ENCODE data around the gene SRGN. TPM values are rescaled to one million over a fixed set of nuclear protein-coding genes. Genes with fewer than 3 reads are reported as not detected.
A peak's percentile ranks its signal among the peaks of the same experiment; 100 is the strongest.

The SRGN gene
- total and polyA plus RNA-seq, 5 experiments from 2014 or later: 70.7 to 301 (median 80.3) TPM

- Mint-ChIP-seq H3K27ac (peak overlapping the region in 6 of 10 donors; percentile 3 to 81 (median 36)), H3K4me1 (peaks cover 5 to 62% (median 20%) of the 10 kb centered on the region in 4 donors), H3K27me3 (no peaks in the 10 kb centered on the region), H3K9me3 (no peaks in the 10 kb centered on the region), H3K36me3 (no peaks in the 10 kb centered on the region), H3K4me3 (no peak overlapping the region)
- POLR2A ChIA-PET: no interaction called here
- DNase-seq (no peak), ATAC-seq (no peak)
Observed at GRCh38 chr10:69051710-69052487, 36.0 kb upstream of the SRGN start.

- Mint-ChIP-seq H3K9me3 (no peaks in the 10 kb centered on the region), H3K27me3 (no peaks in the 10 kb centered on the region), H3K36me3 (no peaks in the 10 kb centered on the region), H3K27ac (peak overlapping the region in 2 of 10 donors; percentile 20 to 41), H3K4me1 (peaks cover 10 to 63% (median 29%) of the 10 kb centered on the region in 4 donors), H3K4me3 (no peak overlapping the region)
- ATAC-seq: no peak
- DNase-seq: no peak
- POLR2A ChIA-PET: no interaction called here
Observed at GRCh38 chr10:69052736-69053135, 35.2 kb upstream of the SRGN start.

- peak overlapping the region in 2 of 10 donors; percentile 2 to 5 for H3K4me3 Mint-ChIP-seq
- ATAC-seq (no peak), DNase-seq (no peak)
- H3K9me3 Mint-ChIP-seq: no peaks in the 10 kb centered on the region
- peaks cover 10 to 58% (median 35%) of the 10 kb centered on the region in 4 donors for H3K4me1 Mint-ChIP-seq
- peak overlapping the region in 5 of 10 donors; percentile 3 to 69 (median 39) for H3K27ac Mint-ChIP-seq
- no peaks in the 10 kb centered on the region for H3K27me3 Mint-ChIP-seq
- H3K36me3 Mint-ChIP-seq: no peaks in the 10 kb centered on the region
- POLR2A ChIA-PET: no interaction called here
Observed at GRCh38 chr10:69055241-69055640, 32.7 kb upstream of the SRGN start.

GRCh38 chr10:69056129-69056528 is 31.8 kb upstream of the SRGN start:
- no peaks in the 10 kb centered on the region for H3K9me3 Mint-ChIP-seq
- H3K4me1 Mint-ChIP-seq: peaks cover 10 to 60% (median 36%) of the 10 kb centered on the region in 4 donors
- H3K27ac Mint-ChIP-seq: peak overlapping the region in 4 of 10 donors; percentile 45 to 73 (median 66)
- no peak overlapping the region for H3K4me3 Mint-ChIP-seq
- POLR2A ChIA-PET: no interaction called here
- ATAC-seq: no peak
- DNase-seq: no peak
- H3K27me3 Mint-ChIP-seq: no peaks in the 10 kb centered on the region
- H3K36me3 Mint-ChIP-seq: no peaks in the 10 kb centered on the region

- Mint-ChIP-seq H3K36me3 (no peaks in the 10 kb centered on the region), H3K27me3 (no peaks in the 10 kb centered on the region), H3K4me3 (peak overlapping the region in 4 of 10 donors; percentile 16 to 52 (median 38)), H3K9me3 (no peaks in the 10 kb centered on the region), H3K27ac (peak overlapping the region in 7 of 10 donors; percentile 35 to 82 (median 64)), H3K4me1 (peaks cover 10 to 60% (median 41%) of the 10 kb centered on the region in 4 donors)
- POLR2A ChIA-PET: interaction anchor here (0.6 kb wide), 1 partner anchor 443 kb away, joined by 4 read pairs; no protein-coding TSS in a partner anchor
- ATAC-seq (no peak), DNase-seq (no peak)
Observed at GRCh38 chr10:69056536-69057260, 31.2 kb upstream of the SRGN start.

- no peak for ATAC-seq
- H3K27ac Mint-ChIP-seq: peak overlapping the region; percentile 40 to 84 (median 72)
- DNase-seq: no peak
- H3K4me3 Mint-ChIP-seq: peak overlapping the region in 5 of 10 donors; percentile 16 to 53 (median 42)
- peaks cover 11 to 64% (median 48%) of the 10 kb centered on the region in 4 donors for H3K4me1 Mint-ChIP-seq
- POLR2A ChIA-PET: interaction anchor here (0.6 kb wide), 1 partner anchor 444 kb away, joined by 4 read pairs; no protein-coding TSS in a partner anchor
- no peaks in the 10 kb centered on the region for H3K36me3 Mint-ChIP-seq
- H3K9me3 Mint-ChIP-seq: no peaks in the 10 kb centered on the region
- no peaks in the 10 kb centered on the region for H3K27me3 Mint-ChIP-seq
Observed at GRCh38 chr10:69057261-69057950, 30.5 kb upstream of the SRGN start.

- ATAC-seq (no peak), DNase-seq (no peak)
- Mint-ChIP-seq H3K27ac (peak overlapping the region in 5 of 10 donors; percentile 40 to 84 (median 74)), H3K4me3 (peak overlapping the region in 2 of 10 donors; percentile 37 to 53), H3K9me3 (no peaks in the 10 kb centered on the region), H3K27me3 (no peaks in the 10 kb centered on the region), H3K4me1 (peaks cover 11 to 60% (median 48%) of the 10 kb centered on the region in 4 donors), H3K36me3 (no peaks in the 10 kb centered on the region)
- POLR2A ChIA-PET: no interaction called here
Observed at GRCh38 chr10:69057951-69058297, 30.0 kb upstream of the SRGN start.

GRCh38 chr10:69060127-69060798 is 27.6 kb upstream of the SRGN start:
- Mint-ChIP-seq H3K36me3 (no peaks in the 10 kb centered on the region), H3K9me3 (no peaks in the 10 kb centered on the region), H3K27ac (no peak overlapping the region), H3K4me1 (peaks cover 11 to 59% (median 43%) of the 10 kb centered on the region in 4 donors), H3K27me3 (no peaks in the 10 kb centered on the region), H3K4me3 (peak overlapping the region in 1 of 10 donors; percentile 36)
- POLR2A ChIA-PET: no interaction called here
- no peak for ATAC-seq
- no peak for DNase-seq

GRCh38 chr10:69061305-69062161 is 26.4 kb upstream of the SRGN start:
- POLR2A ChIA-PET: interaction anchor here (1.0 kb wide), 1 partner anchor 27 kb away, joined by 3 read pairs; the partner anchor contains the start of gene SRGN
- Mint-ChIP-seq H3K27me3 (no peaks in the 10 kb centered on the region), H3K9me3 (no peaks in the 10 kb centered on the region), H3K36me3 (no peaks in the 10 kb centered on the region), H3K4me1 (peaks cover 13 to 58% (median 32%) of the 10 kb centered on the region in 4 donors), H3K4me3 (peak overlapping the region; percentile 70 to 90 (median 86)), H3K27ac (peak overlapping the region; percentile 49 to 96 (median 88))
- DNase-seq (peak in 9 of 10 donors; percentile 1 to 67 (median 35)), ATAC-seq (peak; percentile 94 to 98)

- Mint-ChIP-seq H3K4me3 (no peak overlapping the region), H3K27me3 (no peaks in the 10 kb centered on the region), H3K36me3 (no peaks in the 10 kb centered on the region), H3K27ac (peak overlapping the region in 2 of 10 donors; percentile 1 to 54), H3K9me3 (no peaks in the 10 kb centered on the region), H3K4me1 (peaks cover 8 to 45% (median 20%) of the 10 kb centered on the region in 4 donors)
- ATAC-seq (no peak), DNase-seq (no peak)
- POLR2A ChIA-PET: interaction anchor here (1.1 kb wide), 1 partner anchor 20 kb away, joined by 3 read pairs; no protein-coding TSS in a partner anchor
Observed at GRCh38 chr10:69062901-69063300, 25.0 kb upstream of the SRGN start.

GRCh38 chr10:69064762-69065328 is 23.1 kb upstream of the SRGN start:
- no peak overlapping the region for H3K4me3 Mint-ChIP-seq
- no peak for DNase-seq
- ATAC-seq: no peak
- no peaks in the 10 kb centered on the region for H3K36me3 Mint-ChIP-seq
- POLR2A ChIA-PET: interaction anchor here (1.4 kb wide), 1 partner anchor 16 kb away, joined by 6 read pairs; no protein-coding TSS in a partner anchor
- H3K4me1 Mint-ChIP-seq: peaks cover 8 to 38% (median 15%) of the 10 kb centered on the region in 4 donors
- no peaks in the 10 kb centered on the region for H3K9me3 Mint-ChIP-seq
- H3K27ac Mint-ChIP-seq: peak overlapping the region in 1 of 10 donors; percentile 23
- no peaks in the 10 kb centered on the region for H3K27me3 Mint-ChIP-seq

Measured in naive thymus-derived CD8-positive, alpha-beta T cell (primary cell).